ENCODE data around the gene RAB7B. TPM values are rescaled to one million over a fixed set of nuclear protein-coding genes. Genes with fewer than 3 reads are reported as not detected.

The RAB7B gene
- total and polyA plus RNA-seq, 7 experiments from 2014 or later: 0.24 to 0.76 (median 0.35) TPM; not detected in 4

- intact Hi-C loops (cut with micrococcal nuclease): no loop called here
- Mint-ChIP-seq H3K36me3 (peaks cover 0 to 4% (median 0%) of the 10 kb centered on the region in 5 donors), H3K27ac (no peak overlapping the region), H3K4me1 (no peaks in the 10 kb centered on the region), H3K27me3 (peaks cover 0 to 57% (median 16%) of the 10 kb centered on the region in 5 donors), H3K9me3 (no peaks in the 10 kb centered on the region), H3K4me3 (no peak overlapping the region)
- no peak for ATAC-seq
- Histone ChIP-seq H3K4me3 (ENCODE audit: low read length) (no peak overlapping the region), H3K27me3 (ENCODE audit: control insufficient read depth in 2 of 2, insufficient read depth in 2 of 2, low read length in 2 of 2) (no peaks in the 10 kb centered on the region), H3K9me3 (ENCODE audit: control insufficient read depth in 2 of 3, low read length in 3 of 3) (no peaks in the 10 kb centered on the region), H3K4me1 (ENCODE audit: control insufficient read depth in 2 of 2, insufficient read depth in 2 of 2, low read length in 2 of 2) (no peaks in the 10 kb centered on the region), H3K27ac (ENCODE audit: low read depth, low read length) (no peak overlapping the region), H3K36me3 (ENCODE audit: control insufficient read depth in 2 of 3, insufficient read depth in 3 of 3, low read length in 3 of 3) (no peaks in the 10 kb centered on the region)
- ChIA-PET POLR2A (no interaction called here), CTCF (no interaction called here)
- DNase-seq: no peak
These were observed 22.2 kb upstream of the RAB7B start for GRCh38 chr1:206025283-206025820.

GRCh38 chr1:206023695-206024094, 20.5 kb upstream of the RAB7B start, which contains the start of gene CTSE:
Gene CTSE, minus strand, starts transcription at chr1:206023895. Its CDS starts 104 bp downstream, at chr1:206023791.
- Mint-ChIP-seq H3K9me3 (no peaks in the 10 kb centered on the region), H3K4me3 (no peak within 1 kb of the TSS), H3K27ac (no peak within 1 kb of the TSS), H3K27me3 (peaks cover 0 to 49% (median 11%) of the 10 kb centered on the region in 5 donors), H3K4me1 (no peaks in the 10 kb centered on the region), H3K36me3 (peaks cover 0 to under 1% (median 0%) of the 10 kb centered on the region in 5 donors)
- ChIA-PET CTCF (no interaction called here), POLR2A (no interaction called here)
- ATAC-seq (no peak), DNase-seq (no peak)
- Histone ChIP-seq H3K36me3 (ENCODE audit: control insufficient read depth in 2 of 3, insufficient read depth in 3 of 3, low read length in 3 of 3) (no peaks in the 10 kb centered on the region), H3K9me3 (ENCODE audit: control insufficient read depth in 2 of 3, low read length in 3 of 3) (no peaks in the 10 kb centered on the region), H3K4me1 (ENCODE audit: control insufficient read depth in 2 of 2, insufficient read depth in 2 of 2, low read length in 2 of 2) (no peaks in the 10 kb centered on the region), H3K27me3 (ENCODE audit: control insufficient read depth in 2 of 2, insufficient read depth in 2 of 2, low read length in 2 of 2) (no peaks in the 10 kb centered on the region), H3K4me3 (ENCODE audit: low read length) (no peak within 1 kb of the TSS), H3K27ac (ENCODE audit: low read depth, low read length) (no peak within 1 kb of the TSS)
- intact Hi-C loops (cut with micrococcal nuclease): loop anchor here in 1 of 2 donors (1.0 kb wide), 1 partner anchor 11 kb away; no protein-coding TSS in a partner anchor

- Mint-ChIP-seq H3K9me3 (peaks cover 0 to 3% (median 0%) of the 10 kb centered on the region in 11 donors), H3K27ac (no peak overlapping the region), H3K4me1 (no peaks in the 10 kb centered on the region), H3K4me3 (no peak overlapping the region), H3K27me3 (peaks cover 0 to 49% (median 8%) of the 10 kb centered on the region in 5 donors), H3K36me3 (no peaks in the 10 kb centered on the region)
- ChIA-PET POLR2A (no interaction called here), CTCF (no interaction called here)
- ATAC-seq (no peak), DNase-seq (no peak)
- no peaks in the 10 kb centered on the region for H3K36me3 ChIP-seq (ENCODE audit: control insufficient read depth in 2 of 3, insufficient read depth in 3 of 3, low read length in 3 of 3)
- H3K27me3 ChIP-seq (ENCODE audit: control insufficient read depth in 2 of 2, insufficient read depth in 2 of 2, low read length in 2 of 2): no peaks in the 10 kb centered on the region
- H3K4me3 ChIP-seq (ENCODE audit: low read length): no peak overlapping the region
- no peaks in the 10 kb centered on the region for H3K9me3 ChIP-seq (ENCODE audit: control insufficient read depth in 2 of 3, low read length in 3 of 3)
- no peak overlapping the region for H3K27ac ChIP-seq (ENCODE audit: low read depth, low read length)
- intact Hi-C loops (cut with micrococcal nuclease): loop anchor here in 1 of 2 donors (1.0 kb wide), 1 partner anchor 10 kb away; no protein-coding TSS in a partner anchor
- no peaks in the 10 kb centered on the region for H3K4me1 ChIP-seq (ENCODE audit: control insufficient read depth in 2 of 2, insufficient read depth in 2 of 2, low read length in 2 of 2)
These were observed 19.6 kb upstream of the RAB7B start for GRCh38 chr1:206022766-206023165.

DNA sequence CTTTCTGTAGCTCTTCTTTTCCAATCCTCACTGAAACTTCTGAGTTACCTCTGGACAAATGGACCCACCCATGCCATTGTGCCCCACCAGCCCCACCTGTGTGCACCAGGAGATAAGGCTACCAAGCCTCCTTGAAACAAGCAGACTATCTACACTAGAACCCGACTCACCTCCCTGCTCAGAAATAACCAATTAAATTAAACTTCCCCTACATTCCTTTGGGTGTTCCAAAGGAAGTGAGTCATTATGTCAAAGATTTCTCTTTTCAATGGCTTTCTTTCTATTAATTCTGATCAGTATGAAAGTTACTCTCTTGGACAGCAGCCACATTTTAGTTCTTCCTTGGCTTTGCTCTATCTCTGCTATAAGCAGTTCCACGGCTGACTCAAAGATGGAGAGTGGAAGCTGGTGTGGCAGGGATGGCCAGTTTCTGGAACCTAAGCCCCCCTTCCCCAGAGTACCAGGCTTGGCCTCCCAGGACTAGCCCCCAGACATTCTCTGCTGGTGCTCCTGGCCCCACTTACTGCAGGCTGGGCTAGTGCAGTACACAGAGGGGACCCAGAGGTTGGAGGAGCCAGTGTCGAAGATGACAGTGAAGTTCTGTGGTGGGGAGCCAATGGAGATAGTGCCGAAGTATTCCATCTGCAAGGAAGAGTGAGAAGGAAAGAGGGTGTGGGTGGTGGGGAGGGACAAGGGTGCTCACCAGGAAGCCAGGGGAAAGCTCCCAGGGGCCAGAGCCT, 18.6 kb upstream of the RAB7B start:
- Histone ChIP-seq H3K27me3 (ENCODE audit: control insufficient read depth in 2 of 2, insufficient read depth in 2 of 2, low read length in 2 of 2) (no peaks in the 10 kb centered on the region), H3K4me1 (ENCODE audit: control insufficient read depth in 2 of 2, insufficient read depth in 2 of 2, low read length in 2 of 2) (no peaks in the 10 kb centered on the region), H3K36me3 (ENCODE audit: control insufficient read depth in 2 of 3, insufficient read depth in 3 of 3, low read length in 3 of 3) (no peaks in the 10 kb centered on the region), H3K4me3 (ENCODE audit: low read length) (no peak overlapping the region), H3K27ac (ENCODE audit: low read depth, low read length) (no peak overlapping the region), H3K9me3 (ENCODE audit: control insufficient read depth in 2 of 3, low read length in 3 of 3) (no peaks in the 10 kb centered on the region)
- intact Hi-C loops (cut with micrococcal nuclease): no loop called here
- Mint-ChIP-seq H3K4me3 (no peak overlapping the region), H3K27me3 (peaks cover 0 to 42% (median 8%) of the 10 kb centered on the region in 5 donors), H3K4me1 (no peaks in the 10 kb centered on the region), H3K36me3 (no peaks in the 10 kb centered on the region), H3K27ac (no peak overlapping the region), H3K9me3 (peaks cover 0 to 5% (median 0%) of the 10 kb centered on the region in 11 donors)
- DNase-seq: no peak
- CTCF ChIA-PET: no interaction called here
- POLR2A ChIA-PET: no interaction called here
- ATAC-seq: no peak

DNA sequence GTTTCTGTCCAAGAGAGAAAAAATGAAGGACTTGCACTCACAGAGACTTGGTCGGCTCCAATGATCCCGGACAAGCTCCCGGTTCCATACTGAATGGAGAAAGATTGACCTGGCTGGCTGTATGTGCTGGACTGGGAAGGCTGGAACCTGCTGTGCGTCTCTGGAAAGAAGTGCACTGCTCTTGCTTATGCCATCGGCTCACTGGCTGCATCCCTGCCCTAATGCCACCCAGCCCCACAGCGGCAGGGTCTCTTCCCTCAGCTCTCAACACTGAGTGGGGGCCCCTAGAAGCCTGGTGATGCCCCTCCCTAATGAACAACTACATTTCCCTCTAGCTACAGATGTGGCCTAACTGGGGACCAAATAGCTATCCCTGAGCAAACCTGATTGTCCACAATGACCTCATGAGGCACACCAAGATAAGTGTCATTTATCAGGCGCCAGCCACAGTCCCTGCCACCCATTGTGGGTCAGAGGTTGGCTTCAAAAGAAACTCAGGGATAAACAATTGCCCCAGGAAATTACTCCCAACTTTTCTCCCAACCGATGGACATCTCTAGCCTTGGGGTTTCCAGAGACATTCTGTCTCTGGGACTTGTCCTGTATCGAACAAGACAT, 17.9 kb upstream of the RAB7B start:
- Histone ChIP-seq H3K36me3 (ENCODE audit: control insufficient read depth in 2 of 3, insufficient read depth in 3 of 3, low read length in 3 of 3) (no peaks in the 10 kb centered on the region), H3K4me1 (ENCODE audit: control insufficient read depth in 2 of 2, insufficient read depth in 2 of 2, low read length in 2 of 2) (no peaks in the 10 kb centered on the region), H3K27ac (ENCODE audit: low read depth, low read length) (no peak overlapping the region), H3K4me3 (ENCODE audit: low read length) (no peak overlapping the region), H3K27me3 (ENCODE audit: control insufficient read depth in 2 of 2, insufficient read depth in 2 of 2, low read length in 2 of 2) (no peaks in the 10 kb centered on the region), H3K9me3 (ENCODE audit: control insufficient read depth in 2 of 3, low read length in 3 of 3) (no peaks in the 10 kb centered on the region)
- Mint-ChIP-seq H3K27me3 (peaks cover 0 to 40% (median 8%) of the 10 kb centered on the region in 5 donors), H3K4me3 (no peak overlapping the region), H3K27ac (no peak overlapping the region), H3K9me3 (peaks cover 0 to 5% (median 0%) of the 10 kb centered on the region in 11 donors), H3K4me1 (no peaks in the 10 kb centered on the region), H3K36me3 (no peaks in the 10 kb centered on the region)
- intact Hi-C loops (cut with micrococcal nuclease): no loop called here
- ChIA-PET CTCF (no interaction called here), POLR2A (no interaction called here)
- ATAC-seq: no peak
- DNase-seq: no peak

DNA sequence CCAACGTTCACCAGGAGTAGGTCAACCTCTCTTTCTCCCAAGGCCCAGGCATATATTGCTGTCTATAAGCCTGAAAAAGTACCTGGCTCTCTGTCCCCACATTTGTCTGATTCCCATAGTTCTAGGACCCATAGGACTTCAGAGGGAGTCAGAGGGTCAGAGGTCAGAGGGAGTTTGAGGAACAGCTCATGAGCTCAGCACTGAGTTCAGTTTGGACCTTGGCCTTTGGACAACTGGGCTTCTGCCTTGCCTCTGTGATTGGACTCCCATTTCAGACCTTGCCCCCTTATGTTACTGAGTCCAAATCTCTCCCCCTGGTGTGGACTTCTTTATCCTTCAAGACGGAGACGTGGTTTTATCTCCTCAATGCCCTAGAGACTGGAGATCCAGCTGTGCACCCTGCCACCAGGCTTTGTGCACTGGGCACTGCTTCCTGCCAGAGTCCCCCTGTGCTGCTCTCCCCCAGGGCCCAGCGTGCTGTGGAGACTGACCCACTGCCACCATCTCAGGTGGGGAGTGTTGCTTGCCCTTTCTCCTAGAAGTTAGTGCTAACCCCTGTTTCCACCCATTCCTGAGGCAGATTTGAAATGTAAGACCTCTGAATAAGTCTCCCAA, 17.3 kb upstream of the RAB7B start:
- Mint-ChIP-seq H3K27ac (no peak overlapping the region), H3K27me3 (peaks cover 0 to 36% (median 8%) of the 10 kb centered on the region in 5 donors), H3K4me1 (no peaks in the 10 kb centered on the region), H3K4me3 (no peak overlapping the region), H3K9me3 (peaks cover 0 to 5% (median 0%) of the 10 kb centered on the region in 11 donors), H3K36me3 (no peaks in the 10 kb centered on the region)
- Histone ChIP-seq H3K9me3 (ENCODE audit: control insufficient read depth in 2 of 3, low read length in 3 of 3) (no peaks in the 10 kb centered on the region), H3K27ac (ENCODE audit: low read depth, low read length) (no peak overlapping the region), H3K4me3 (ENCODE audit: low read length) (no peak overlapping the region), H3K36me3 (ENCODE audit: control insufficient read depth in 2 of 3, insufficient read depth in 3 of 3, low read length in 3 of 3) (no peaks in the 10 kb centered on the region), H3K4me1 (ENCODE audit: control insufficient read depth in 2 of 2, insufficient read depth in 2 of 2, low read length in 2 of 2) (no peaks in the 10 kb centered on the region), H3K27me3 (ENCODE audit: control insufficient read depth in 2 of 2, insufficient read depth in 2 of 2, low read length in 2 of 2) (no peaks in the 10 kb centered on the region)
- ChIA-PET CTCF (no interaction called here), POLR2A (no interaction called here)
- ATAC-seq: no peak
- no peak for DNase-seq
- intact Hi-C loops (cut with micrococcal nuclease): no loop called here
